OCI-LY3 (cell line): ENCODE results near the gene SELENOS.
A peak's percentile ranks its signal among the peaks of the same experiment; 100 is the strongest.

Experiments used
- H2AFZ ChIP-seq: fragments of 200-600, 300-600 bp; shearing (Covaris generic); 2 replicates; pipeline ENCODE4 v1.6.0; 2014; ENCODE audit warnings: antibody characterized with exemption, low read depth, low read length
- H3K27ac ChIP-seq: fragments of 200-600, 300-600 bp; sonication (generic); 2 replicates; pipeline ENCODE4 v1.5.1; 2014; ENCODE audit warnings: mild to moderate bottlenecking, low read length, moderate library complexity, mixed read lengths
- H3K27me3 ChIP-seq: fragments of 200-600, 300-600 bp; sonication (generic); 2 replicates; pipeline ENCODE4 v1.6.1; 2014; ENCODE audit warnings: low read depth, low read length, mixed read lengths
- H3K36me3 ChIP-seq: fragments of 200-600, 300-600 bp; sonication (generic); replicated peaks from 2 replicates; pipeline ENCODE3; 2014; ENCODE audit warnings: low read depth, low read length, mixed read lengths
- H3K4me1 ChIP-seq: fragments of 300-600, 200-600 bp; sonication (generic); 2 replicates; pipeline ENCODE4 v1.6.1; 2014; ENCODE audit warnings: low read length, mixed read lengths
- H3K4me2 ChIP-seq: fragments of 200-600, 300-600 bp; sonication (generic); 2 replicates; pipeline ENCODE4 v1.6.1; 2014; ENCODE audit warnings: low read length, mixed read lengths
- H3K4me3 ChIP-seq: fragments of 300-600, 200-600 bp; sonication (generic); 2 replicates; pipeline ENCODE4 v1.5.1; 2014; ENCODE audit warnings: antibody characterized with exemption, mild to moderate bottlenecking, low read length, moderate library complexity
- H3K79me2 ChIP-seq: fragments of 300-600, 200-600 bp; shearing (Covaris generic); 2 replicates; pipeline ENCODE4 v1.6.1; 2014; ENCODE audit warnings: mild to moderate bottlenecking, low read length, mixed read lengths
- H3K9ac ChIP-seq: fragments of 300-600, 200-600 bp; shearing (Covaris generic); 2 replicates; pipeline ENCODE4 v1.6.0; 2014; ENCODE audit warnings: mild to moderate bottlenecking, low read length, moderate library complexity
- H3K9me3 ChIP-seq: fragments of 200-600, 300-600 bp; shearing (Covaris generic); 2 replicates; pipeline ENCODE4 v1.6.1; 2014; ENCODE audit warnings: low read length, mixed read lengths; ENCODE audit not compliant: insufficient read depth
- H4K20me1 ChIP-seq: fragments of 200-600, 300-600 bp; sonication (generic); 2 replicates; pipeline ENCODE4 v1.6.1; 2016; ENCODE audit warnings: low read length, mixed read lengths; ENCODE audit not compliant: insufficient read depth
- EZH2phosphoT487 ChIP-seq: fragments of 200-600 bp; shearing (Covaris generic); IDR thresholded peaks from 2 replicates; pipeline ENCODE4 v1.6.1; 2018; ENCODE audit warnings: antibody characterized with exemption, mixed run types, low read depth
- TF ChIP-seq, protein P1 (sequence below): fragments of 200-600, 300-600 bp; sonication (generic); IDR thresholded peaks from 2 replicates; pipeline ENCODE4 v1.5.1; 2014; ENCODE audit warnings: antibody characterized with exemption, low read length, low read depth

The SELENOS gene

GRCh38 chr15:101305820-101306255 is 28.6 kb upstream of the SELENOS start:
- H3K9me3 ChIP-seq: no peaks in the 10 kb centered on the region
- no peak overlapping the region for H3K4me3 ChIP-seq
- no peak overlapping the region for H3K27ac ChIP-seq
- TF ChIP-seq EZH2phosphoT487: no peak
- TF ChIP-seq, protein P1, sequence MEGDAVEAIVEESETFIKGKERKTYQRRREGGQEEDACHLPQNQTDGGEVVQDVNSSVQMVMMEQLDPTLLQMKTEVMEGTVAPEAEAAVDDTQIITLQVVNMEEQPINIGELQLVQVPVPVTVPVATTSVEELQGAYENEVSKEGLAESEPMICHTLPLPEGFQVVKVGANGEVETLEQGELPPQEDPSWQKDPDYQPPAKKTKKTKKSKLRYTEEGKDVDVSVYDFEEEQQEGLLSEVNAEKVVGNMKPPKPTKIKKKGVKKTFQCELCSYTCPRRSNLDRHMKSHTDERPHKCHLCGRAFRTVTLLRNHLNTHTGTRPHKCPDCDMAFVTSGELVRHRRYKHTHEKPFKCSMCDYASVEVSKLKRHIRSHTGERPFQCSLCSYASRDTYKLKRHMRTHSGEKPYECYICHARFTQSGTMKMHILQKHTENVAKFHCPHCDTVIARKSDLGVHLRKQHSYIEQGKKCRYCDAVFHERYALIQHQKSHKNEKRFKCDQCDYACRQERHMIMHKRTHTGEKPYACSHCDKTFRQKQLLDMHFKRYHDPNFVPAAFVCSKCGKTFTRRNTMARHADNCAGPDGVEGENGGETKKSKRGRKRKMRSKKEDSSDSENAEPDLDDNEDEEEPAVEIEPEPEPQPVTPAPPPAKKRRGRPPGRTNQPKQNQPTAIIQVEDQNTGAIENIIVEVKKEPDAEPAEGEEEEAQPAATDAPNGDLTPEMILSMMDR: no peak
- no peaks in the 10 kb centered on the region for H3K36me3 ChIP-seq
- H3K9ac ChIP-seq: no peak overlapping the region
- no peaks in the 10 kb centered on the region for H3K79me2 ChIP-seq
- H3K27me3 ChIP-seq: peaks cover 6% of the 10 kb centered on the region; the same call in 1 of the 2 replicates
- no peak overlapping the region for H3K4me2 ChIP-seq
- H4K20me1 ChIP-seq: no peaks in the 10 kb centered on the region
- H3K4me1 ChIP-seq: no peaks in the 10 kb centered on the region
- no peak overlapping the region for H2AFZ ChIP-seq

DNA sequence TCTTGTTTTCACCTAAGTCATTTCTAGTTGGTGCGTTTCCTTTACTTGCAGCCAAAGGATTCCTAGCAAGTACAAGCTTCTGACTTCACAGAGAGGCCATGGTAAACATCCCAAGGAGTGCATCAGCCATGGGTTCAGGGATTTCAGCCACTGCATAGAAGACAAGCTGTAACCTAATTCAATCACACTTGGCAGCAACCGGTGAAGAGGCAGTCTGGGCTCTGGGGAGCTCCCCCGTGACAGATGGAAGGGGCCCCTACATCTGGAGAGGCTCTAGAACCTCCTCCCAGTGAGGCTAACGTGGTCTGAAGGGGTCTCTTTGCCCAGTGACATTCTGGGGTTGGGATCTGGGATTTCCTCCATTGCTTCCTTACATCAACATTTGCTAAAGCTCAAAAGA is 26.1 kb upstream of the SELENOS start:
- no peak overlapping the region for H3K4me3 ChIP-seq
- H3K79me2 ChIP-seq: no peaks in the 10 kb centered on the region
- H3K4me1 ChIP-seq: peaks cover 4% of the 10 kb centered on the region; the same call in 1 of the 2 replicates
- no peak overlapping the region for H3K9ac ChIP-seq
- no peaks in the 10 kb centered on the region for H3K9me3 ChIP-seq
- no peaks in the 10 kb centered on the region for H4K20me1 ChIP-seq
- TF ChIP-seq EZH2phosphoT487: no peak
- TF ChIP-seq, protein P1: no peak
- no peak overlapping the region for H2AFZ ChIP-seq
- H3K27ac ChIP-seq: no peak overlapping the region
- no peaks in the 10 kb centered on the region for H3K36me3 ChIP-seq
- H3K4me2 ChIP-seq: no peak overlapping the region
- peaks cover 6% of the 10 kb centered on the region; the same call in 1 of the 2 replicates for H3K27me3 ChIP-seq

GRCh38 chr15:101296418-101297405 is 19.4 kb upstream of the SELENOS start:
- Histone ChIP-seq H3K27me3 (peaks cover 1% of the 10 kb centered on the region; the same call in 1 of the 2 replicates), H3K4me3 (no peak overlapping the region), H2AFZ (no peak overlapping the region), H3K9ac (no peak overlapping the region), H3K4me1 (peaks cover 19% of the 10 kb centered on the region), H3K4me2 (peak overlapping the region; percentile 71), H3K79me2 (peaks cover 34% of the 10 kb centered on the region), H4K20me1 (peaks cover 27% of the 10 kb centered on the region), H3K27ac (no peak overlapping the region), H3K9me3 (no peaks in the 10 kb centered on the region), H3K36me3 (peaks cover 11% of the 10 kb centered on the region)
- TF ChIP-seq EZH2phosphoT487: no peak
- TF ChIP-seq, protein P1: no peak

- Histone ChIP-seq H3K27me3 (no peaks in the 10 kb centered on the region), H3K9ac (peak overlapping the region; percentile 73), H2AFZ (peak overlapping the region; percentile 71), H3K27ac (peak overlapping the region; percentile 35; the same call in 1 of the 2 replicates), H4K20me1 (peaks cover 31% of the 10 kb centered on the region), H3K36me3 (peaks cover 18% of the 10 kb centered on the region), H3K4me2 (peak overlapping the region; percentile 71), H3K79me2 (peaks cover 44% of the 10 kb centered on the region), H3K9me3 (no peaks in the 10 kb centered on the region), H3K4me3 (peak overlapping the region; percentile 98), H3K4me1 (peaks cover 22% of the 10 kb centered on the region)
- TF ChIP-seq, protein P1: no peak
- TF ChIP-seq EZH2phosphoT487: no peak
These were observed 18.4 kb upstream of the SELENOS start for GRCh38 chr15:101295607-101296161.
